Activated CD8-positive, alpha-beta T cell treated with anti-CD3 and anti-CD28 coated beads, Interleukin-2, amount 10 ng/mL, durations not matched to agents 7 days and 5 days (primary cell): ENCODE data around the gene MAPK4. TPM values are rescaled to one million over a fixed set of nuclear protein-coding genes. Genes with fewer than 3 reads are reported as not detected.
"Not testable (repeated sequence)": the region's sequence is repeated elsewhere in the genome, so short reads cannot be mapped to it uniquely, and the experiment has no call there.

ENCODE experiments used
- ATAC-seq: fragments of 150-1000 bp; cut with Tn5 transposase; one replicate; pipeline ENCODE4 v1.10.0; 2021; ENCODE audit warnings: moderate library complexity
- CTCF ChIA-PET: fragments of 350-600 bp; sonication (Branson Sonifier 250); formaldehyde crosslinking; loops from one replicate; lab custom pipeline; 2021; ENCODE audit warnings: antibody characterized with exemption; lab: Charles Lee
- POLR2A ChIA-PET: fragments of 350-600 bp; sonication (Branson Sonifier 250); formaldehyde crosslinking; loops from one replicate; lab custom pipeline; 2021; ENCODE audit warnings: antibody characterized with exemption; lab: Charles Lee
- DNase-seq: peaks from one replicate; pipeline ENCODE4 v3.0.0-alpha.2; 2020
- H3K27ac Mint-ChIP-seq: one replicate; pipeline ENCODE4 v1.8.0; 2021; ENCODE audit warnings: mild to moderate bottlenecking, mixed read lengths
- H3K27me3 Mint-ChIP-seq: one replicate; pipeline ENCODE4 v1.8.0; 2021; ENCODE audit warnings: low read depth, mixed read lengths
- H3K36me3 Mint-ChIP-seq: one replicate; pipeline ENCODE4 v1.8.0; 2021; ENCODE audit warnings: low read depth, mixed read lengths
- H3K4me1 Mint-ChIP-seq: one replicate; pipeline ENCODE4 v1.8.0; 2021; ENCODE audit warnings: low read depth, mixed read lengths
- H3K4me3 Mint-ChIP-seq: one replicate; pipeline ENCODE4 v1.8.0; 2021; ENCODE audit warnings: mild to moderate bottlenecking, mixed read lengths
- H3K9me3 Mint-ChIP-seq: one replicate; pipeline ENCODE4 v1.8.0; 2022; ENCODE audit warnings: mixed read lengths; ENCODE audit not compliant: insufficient read depth
- total RNA-seq, 2 experiments: library from RNA; stranded (reverse); gene quantifications; one replicate each; pipeline ENCODE4 v1.2.3, GENCODE V29; 2021

Gene MAPK4
- total RNA-seq, 2 experiments from 2014 or later = not detected

DNA sequence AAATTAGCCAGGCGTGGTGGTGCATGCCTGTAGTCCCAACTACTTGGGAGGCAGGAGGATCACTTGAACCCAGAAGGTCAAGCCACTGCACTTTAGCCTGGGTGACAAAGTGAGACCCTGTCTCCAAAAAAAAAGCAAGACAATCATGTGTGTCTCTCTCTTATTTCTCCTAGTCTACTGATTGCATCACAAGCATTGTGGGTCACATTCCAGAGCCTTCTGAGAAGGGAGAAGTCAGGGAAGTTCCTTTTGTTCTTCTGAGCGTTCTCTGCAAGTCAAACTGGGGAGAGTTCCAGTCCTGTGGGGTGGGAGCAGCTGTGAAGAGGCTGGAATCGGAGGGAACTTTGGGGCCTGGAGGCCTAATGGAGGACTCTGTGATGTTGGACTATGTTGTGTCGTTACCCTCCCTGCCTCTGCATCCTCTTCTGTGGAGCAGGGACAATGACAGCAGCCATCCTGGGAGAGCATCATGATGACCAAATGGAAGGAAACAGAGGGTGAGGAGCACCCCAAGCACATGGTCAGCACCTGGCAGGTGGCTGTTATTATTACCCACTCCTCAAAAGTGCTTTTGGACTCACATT, 144.6 kb downstream of the MAPK4 start:
- ChIA-PET CTCF (no interaction called here), POLR2A (no interaction called here)
- H3K27me3 Mint-ChIP-seq = no peaks in the 10 kb centered on the region
- ATAC-seq = no peak
- H3K9me3 Mint-ChIP-seq = no peaks in the 10 kb centered on the region
- DNase-seq = no peak
- no peak overlapping the region for H3K4me3 Mint-ChIP-seq
- no peaks in the 10 kb centered on the region for H3K4me1 Mint-ChIP-seq
- no peaks in the 10 kb centered on the region for H3K36me3 Mint-ChIP-seq
- no peak overlapping the region for H3K27ac Mint-ChIP-seq

DNA sequence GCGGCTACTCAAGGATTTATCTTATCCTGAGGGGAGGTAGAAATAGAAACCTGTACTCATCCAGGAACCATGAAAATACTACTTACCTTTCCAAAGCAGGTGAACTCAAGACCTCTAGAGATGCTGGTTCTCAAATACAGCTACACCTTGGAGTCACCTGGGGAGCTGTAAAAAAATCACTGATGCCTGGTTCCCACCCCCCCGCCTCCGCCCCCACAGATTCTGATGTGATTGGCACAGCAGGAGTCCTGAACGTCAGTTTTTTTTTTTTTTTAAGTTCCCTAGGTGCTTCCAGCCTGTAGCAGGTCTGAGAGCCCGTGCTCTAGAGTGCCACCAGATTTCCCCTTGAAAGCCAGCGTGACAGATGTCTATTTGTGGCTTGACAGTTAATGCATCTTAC, 146.3 kb downstream of the MAPK4 start:
- POLR2A ChIA-PET = no interaction called here
- H3K36me3 Mint-ChIP-seq = no peaks in the 10 kb centered on the region
- H3K27ac Mint-ChIP-seq = no peak overlapping the region
- no peaks in the 10 kb centered on the region for H3K9me3 Mint-ChIP-seq
- no peaks in the 10 kb centered on the region for H3K27me3 Mint-ChIP-seq
- ATAC-seq (no peak), DNase-seq (no peak)
- no peaks in the 10 kb centered on the region for H3K4me1 Mint-ChIP-seq
- CTCF ChIA-PET = no interaction called here
- H3K4me3 Mint-ChIP-seq = no peak overlapping the region

DNA sequence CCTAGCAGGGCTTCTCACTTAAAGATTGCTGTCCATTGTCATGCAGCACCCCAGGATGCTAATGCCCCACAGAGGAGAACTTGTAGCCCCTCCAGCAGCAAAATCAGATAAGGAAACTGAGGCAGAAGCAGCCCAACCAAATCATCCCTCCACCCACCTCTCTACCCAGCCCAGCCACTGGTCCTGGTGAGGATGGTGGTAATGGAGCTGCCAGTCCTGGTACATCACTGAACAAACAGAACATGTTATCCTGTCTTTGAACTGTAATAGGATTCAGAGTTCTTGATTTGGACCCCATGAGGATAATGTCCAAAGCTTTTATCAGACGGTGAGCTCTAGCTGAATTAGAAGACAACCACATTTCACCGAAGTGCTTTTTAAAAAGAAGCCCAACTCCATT, 146.8 kb downstream of the MAPK4 start:
- CTCF ChIA-PET = no interaction called here

DNA sequence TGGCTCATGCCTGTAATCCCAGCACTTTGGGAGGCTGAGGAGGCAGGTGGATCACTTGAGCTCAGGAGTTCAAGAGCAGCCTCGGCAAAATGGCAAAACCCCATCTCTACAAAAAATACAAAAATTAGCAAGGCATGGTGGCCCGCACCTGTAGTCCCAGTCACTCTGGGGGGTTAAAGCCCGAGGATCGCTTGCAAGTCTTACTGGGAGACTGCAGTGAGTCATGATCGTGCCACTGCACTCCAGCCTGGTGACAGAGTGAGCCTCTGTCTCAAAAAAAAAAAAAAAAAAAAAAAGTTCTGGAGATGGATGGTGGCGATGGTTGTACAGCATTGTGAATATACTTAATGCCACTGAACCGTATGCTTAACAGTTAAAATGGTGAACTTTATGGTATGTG, 147.4 kb downstream of the MAPK4 start:
- H3K4me3 Mint-ChIP-seq, ATAC-seq, CTCF ChIA-PET, H3K27ac Mint-ChIP-seq, H3K9me3 Mint-ChIP-seq, H3K4me1 Mint-ChIP-seq, H3K27me3 Mint-ChIP-seq, H3K36me3 Mint-ChIP-seq, DNase-seq, POLR2A ChIA-PET: not testable (repeated sequence)

More for the DNA sequence above, 146.8 kb downstream of the MAPK4 start:
- Mint-ChIP-seq H3K27ac (no peak overlapping the region), H3K9me3 (no peaks in the 10 kb centered on the region), H3K27me3 (no peaks in the 10 kb centered on the region), H3K4me1 (no peaks in the 10 kb centered on the region), H3K36me3 (no peaks in the 10 kb centered on the region), H3K4me3 (no peak overlapping the region)
- no peak for DNase-seq
- POLR2A ChIA-PET = no interaction called here
- no peak for ATAC-seq

DNA sequence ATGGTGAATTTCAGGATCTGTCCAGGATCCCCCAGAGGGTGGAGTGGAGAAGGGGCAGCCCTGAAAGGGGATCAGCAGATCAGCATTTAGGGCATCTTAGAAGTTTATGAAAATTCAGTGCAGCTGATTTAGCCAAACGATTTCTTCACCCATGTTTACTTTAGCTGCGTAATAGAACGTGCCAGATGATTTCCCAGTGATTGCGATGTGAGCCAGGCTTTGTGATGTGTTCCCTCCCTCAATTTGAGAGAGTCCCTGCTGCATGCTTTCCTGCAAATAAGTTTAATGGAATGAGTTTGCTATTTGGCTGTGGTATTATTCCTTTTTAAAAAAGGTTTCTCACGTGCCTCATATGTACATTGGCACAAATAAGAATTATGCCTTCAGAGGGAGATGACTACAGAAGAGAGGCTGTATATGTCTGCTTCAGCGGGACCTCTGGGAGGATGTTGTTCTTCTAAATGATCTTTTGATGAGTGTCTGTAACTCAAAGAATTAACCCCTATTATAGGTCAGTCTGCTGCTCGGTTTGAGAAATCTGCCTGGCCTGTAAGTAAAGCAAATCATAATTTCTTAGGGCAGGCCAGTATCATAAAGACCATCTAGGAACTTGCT, 148.1 kb downstream of the MAPK4 start:
- Mint-ChIP-seq H3K4me1 (no peaks in the 10 kb centered on the region), H3K27me3 (peaks cover 4% of the 10 kb centered on the region), H3K9me3 (no peaks in the 10 kb centered on the region), H3K36me3 (no peaks in the 10 kb centered on the region), H3K27ac (no peak overlapping the region), H3K4me3 (no peak overlapping the region)
- ATAC-seq = no peak
- ChIA-PET CTCF (no interaction called here), POLR2A (no interaction called here)
- DNase-seq = no peak

DNA sequence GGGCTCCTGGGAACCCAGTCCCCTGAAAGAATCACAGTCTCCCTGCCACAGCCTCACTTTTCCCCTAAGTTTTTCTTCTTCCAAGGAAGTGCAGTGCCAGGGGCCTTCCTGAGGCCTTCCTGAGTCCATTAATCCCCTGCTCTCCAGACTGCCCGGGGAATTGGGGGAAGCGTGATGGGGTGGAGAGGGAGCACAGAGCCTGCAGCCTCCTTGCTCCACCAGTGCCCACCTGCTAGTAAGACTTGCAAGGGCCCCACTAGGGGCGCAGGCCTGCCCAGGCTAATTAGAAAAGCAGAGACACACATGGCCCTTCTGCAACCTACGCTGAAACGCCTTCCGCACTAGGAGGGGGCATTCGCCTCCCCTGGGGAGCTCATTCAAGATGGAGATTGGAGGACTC, 149.3 kb downstream of the MAPK4 start:
- no peaks in the 10 kb centered on the region for H3K36me3 Mint-ChIP-seq
- ChIA-PET POLR2A (no interaction called here), CTCF (no interaction called here)
- no peak for DNase-seq
- no peaks in the 10 kb centered on the region for H3K9me3 Mint-ChIP-seq
- no peaks in the 10 kb centered on the region for H3K4me1 Mint-ChIP-seq
- no peak overlapping the region for H3K4me3 Mint-ChIP-seq
- peaks cover 7% of the 10 kb centered on the region for H3K27me3 Mint-ChIP-seq
- no peak overlapping the region for H3K27ac Mint-ChIP-seq
- ATAC-seq = no peak

DNA sequence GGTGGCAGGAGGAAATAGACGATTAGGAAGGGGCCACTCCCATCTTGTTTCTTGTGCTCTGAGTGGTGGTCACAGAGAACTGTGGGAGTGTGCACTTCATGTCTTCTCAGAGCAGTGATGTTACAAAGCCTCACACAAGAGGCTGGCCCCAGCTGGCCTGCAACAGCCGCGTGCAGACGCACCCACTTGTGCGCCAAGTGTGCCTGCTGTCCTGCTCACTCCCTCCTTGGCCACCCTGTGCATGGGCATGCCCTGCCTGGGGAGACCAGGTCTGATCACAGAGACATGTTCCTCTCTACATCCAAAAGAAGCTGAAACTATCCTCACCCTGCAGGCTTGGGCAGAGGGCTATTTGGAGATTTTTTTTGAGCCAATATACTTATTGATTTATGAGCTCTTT, 151.5 kb downstream of the MAPK4 start:
- Mint-ChIP-seq H3K27ac (no peak overlapping the region), H3K36me3 (no peaks in the 10 kb centered on the region), H3K4me1 (no peaks in the 10 kb centered on the region), H3K4me3 (no peak overlapping the region), H3K9me3 (no peaks in the 10 kb centered on the region), H3K27me3 (peaks cover 7% of the 10 kb centered on the region)
- ATAC-seq = no peak
- CTCF ChIA-PET = no interaction called here
- POLR2A ChIA-PET = no interaction called here
- DNase-seq = no peak

DNA sequence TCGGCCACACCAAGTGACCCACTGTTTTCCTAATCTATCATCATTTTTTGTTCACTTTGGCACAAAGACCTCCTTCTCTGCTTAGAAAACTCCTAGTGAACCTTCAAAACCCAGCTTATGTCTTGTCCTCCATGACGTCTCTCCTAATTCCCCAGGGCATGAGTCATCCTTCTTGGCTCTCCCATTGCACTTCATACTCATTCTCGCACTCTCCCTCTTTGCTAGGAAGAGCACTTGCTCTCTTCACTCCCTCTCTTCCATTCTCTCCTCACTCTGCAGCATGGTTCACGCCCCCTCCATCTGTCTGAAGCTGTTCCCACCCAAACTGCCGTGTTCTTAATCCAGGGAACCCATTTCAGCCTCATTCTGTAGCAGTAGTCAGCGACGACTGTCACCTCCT, 156.0 kb downstream of the MAPK4 start:
- ATAC-seq = no peak
- ChIA-PET CTCF (no interaction called here), POLR2A (no interaction called here)
- Mint-ChIP-seq H3K9me3 (no peaks in the 10 kb centered on the region), H3K4me3 (no peak overlapping the region), H3K27ac (no peak overlapping the region), H3K27me3 (peaks cover 7% of the 10 kb centered on the region), H3K4me1 (no peaks in the 10 kb centered on the region), H3K36me3 (no peaks in the 10 kb centered on the region)
- DNase-seq = no peak

DNA sequence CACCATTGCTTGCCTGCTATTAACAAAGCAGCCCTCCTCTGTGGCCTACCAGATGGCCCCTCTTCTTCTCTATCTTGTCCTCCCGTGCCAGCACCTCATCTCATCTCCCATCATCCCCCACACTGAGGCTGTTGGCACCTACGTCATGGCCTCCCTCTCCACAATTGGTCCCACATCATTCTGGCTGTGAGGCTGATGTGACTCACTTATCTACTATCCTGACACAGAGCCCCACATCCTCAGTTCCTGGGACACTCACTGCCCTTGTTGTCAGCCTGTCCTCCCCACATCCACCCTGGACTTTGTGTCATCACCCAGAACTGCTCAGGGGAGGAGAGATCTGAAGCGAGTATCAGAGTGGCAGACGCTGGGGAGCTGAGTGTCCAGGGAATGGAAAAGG, 157.0 kb downstream of the MAPK4 start:
- ChIA-PET POLR2A (no interaction called here), CTCF (no interaction called here)
- DNase-seq = no peak
- Mint-ChIP-seq H3K36me3 (no peaks in the 10 kb centered on the region), H3K9me3 (no peaks in the 10 kb centered on the region), H3K4me1 (no peaks in the 10 kb centered on the region), H3K4me3 (no peak overlapping the region), H3K27ac (no peak overlapping the region), H3K27me3 (peaks cover 7% of the 10 kb centered on the region)
- ATAC-seq = no peak

DNA sequence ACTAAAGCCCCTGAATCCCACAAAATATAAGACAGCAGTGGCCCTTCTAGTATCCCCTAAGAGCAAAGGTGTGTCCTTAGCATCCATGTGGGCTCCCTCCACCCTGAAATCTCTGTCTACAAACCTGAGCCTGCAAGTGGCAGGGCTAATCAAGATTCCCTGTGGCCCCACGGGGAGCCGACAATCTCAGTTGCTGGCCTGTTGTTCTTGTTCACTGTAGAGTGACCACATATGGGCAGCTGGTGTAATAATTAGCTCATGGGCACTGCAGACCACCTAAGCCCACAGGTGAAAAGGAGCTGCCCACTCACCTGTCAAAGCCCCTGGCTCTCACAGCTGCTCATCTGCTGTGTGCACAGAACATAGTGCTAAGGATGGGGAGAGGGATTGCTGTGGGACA, 157.7 kb downstream of the MAPK4 start:
- Mint-ChIP-seq H3K27ac (no peak overlapping the region), H3K4me3 (no peak overlapping the region), H3K9me3 (no peaks in the 10 kb centered on the region), H3K36me3 (no peaks in the 10 kb centered on the region), H3K4me1 (no peaks in the 10 kb centered on the region), H3K27me3 (peaks cover 7% of the 10 kb centered on the region)
- POLR2A ChIA-PET = no interaction called here
- DNase-seq (no peak), ATAC-seq (no peak)
- CTCF ChIA-PET = no interaction called here

DNA sequence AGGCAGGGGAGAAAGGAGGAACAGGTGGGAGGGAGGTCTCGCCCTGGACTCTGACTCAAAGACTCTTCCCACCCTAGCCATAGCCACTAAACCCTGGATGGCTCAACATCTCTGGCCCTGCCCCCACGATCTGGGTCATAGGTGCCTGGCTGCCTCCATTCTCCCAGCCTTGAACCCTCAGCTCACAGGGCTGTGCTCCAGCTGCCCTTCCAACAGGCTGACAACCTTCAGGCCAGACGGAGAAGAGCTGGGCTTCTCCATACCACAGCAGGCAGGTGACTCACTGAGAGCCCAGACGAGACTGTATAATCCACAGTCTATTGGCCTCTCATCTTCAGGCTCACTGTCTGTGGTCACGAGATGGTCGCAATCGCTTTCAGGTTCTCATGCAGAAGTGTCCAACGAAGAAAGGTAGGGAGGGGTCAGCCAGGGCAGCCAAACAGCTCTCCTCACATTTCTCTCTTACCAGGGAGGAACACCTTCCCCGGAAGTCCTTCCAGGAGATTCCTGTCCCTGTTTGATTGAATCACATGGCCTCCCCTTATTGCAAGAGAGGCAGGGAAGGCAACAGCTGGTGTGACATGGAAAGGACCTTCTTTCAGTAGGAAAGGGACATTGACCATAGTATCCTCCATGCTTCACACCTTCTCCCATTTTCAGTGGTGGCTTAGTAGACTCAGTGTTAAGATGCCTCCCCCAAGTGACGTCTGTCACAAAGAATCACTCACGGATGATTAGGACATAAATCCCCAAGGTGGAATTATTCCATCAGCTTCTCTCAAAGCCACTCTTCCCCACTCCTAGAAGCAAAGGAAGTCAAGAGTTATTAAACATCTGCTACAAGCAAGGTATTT, 159.8 kb downstream of the MAPK4 start:
- no peak for DNase-seq
- no peaks in the 10 kb centered on the region for H3K36me3 Mint-ChIP-seq
- H3K27ac Mint-ChIP-seq = no peak overlapping the region
- ChIA-PET POLR2A (no interaction called here), CTCF (no interaction called here)
- no peaks in the 10 kb centered on the region for H3K4me1 Mint-ChIP-seq
- H3K27me3 Mint-ChIP-seq = no peaks in the 10 kb centered on the region
- H3K9me3 Mint-ChIP-seq = no peaks in the 10 kb centered on the region
- no peak for ATAC-seq
- H3K4me3 Mint-ChIP-seq = no peak overlapping the region

DNA sequence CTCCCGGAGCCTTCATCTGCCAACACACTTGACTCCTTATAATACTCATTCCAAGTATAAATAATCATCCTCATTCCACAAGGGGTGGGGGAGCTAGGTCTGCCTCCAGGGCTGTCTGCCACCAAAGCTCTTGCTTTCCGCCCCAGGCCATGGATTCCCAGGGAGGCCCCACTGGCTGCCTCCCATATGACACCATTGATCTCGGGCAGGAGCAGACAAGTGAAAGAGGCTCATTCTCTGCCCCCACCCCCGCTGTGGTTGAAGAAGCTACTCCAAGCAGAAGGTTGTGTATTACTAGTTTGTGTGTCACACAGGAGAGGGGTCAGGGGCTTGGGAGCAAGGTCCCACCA, 160.4 kb downstream of the MAPK4 start:
- Mint-ChIP-seq H3K27me3 (no peaks in the 10 kb centered on the region), H3K36me3 (no peaks in the 10 kb centered on the region), H3K4me3 (no peak overlapping the region), H3K4me1 (no peaks in the 10 kb centered on the region), H3K9me3 (no peaks in the 10 kb centered on the region), H3K27ac (no peak overlapping the region)
- ChIA-PET POLR2A (no interaction called here), CTCF (no interaction called here)
- ATAC-seq = no peak
- no peak for DNase-seq
